ENCODE measurements around the gene ADK. TPM values are rescaled to one million over a fixed set of nuclear protein-coding genes. Genes with fewer than 3 reads are reported as not detected.
"Not testable (repeated sequence)": the region's sequence is repeated elsewhere in the genome, so short reads cannot be mapped to it uniquely, and the experiment has no call there.

The ADK gene
- total RNA-seq, 1 donor from 2014 or later = 41.9 TPM

DNA sequence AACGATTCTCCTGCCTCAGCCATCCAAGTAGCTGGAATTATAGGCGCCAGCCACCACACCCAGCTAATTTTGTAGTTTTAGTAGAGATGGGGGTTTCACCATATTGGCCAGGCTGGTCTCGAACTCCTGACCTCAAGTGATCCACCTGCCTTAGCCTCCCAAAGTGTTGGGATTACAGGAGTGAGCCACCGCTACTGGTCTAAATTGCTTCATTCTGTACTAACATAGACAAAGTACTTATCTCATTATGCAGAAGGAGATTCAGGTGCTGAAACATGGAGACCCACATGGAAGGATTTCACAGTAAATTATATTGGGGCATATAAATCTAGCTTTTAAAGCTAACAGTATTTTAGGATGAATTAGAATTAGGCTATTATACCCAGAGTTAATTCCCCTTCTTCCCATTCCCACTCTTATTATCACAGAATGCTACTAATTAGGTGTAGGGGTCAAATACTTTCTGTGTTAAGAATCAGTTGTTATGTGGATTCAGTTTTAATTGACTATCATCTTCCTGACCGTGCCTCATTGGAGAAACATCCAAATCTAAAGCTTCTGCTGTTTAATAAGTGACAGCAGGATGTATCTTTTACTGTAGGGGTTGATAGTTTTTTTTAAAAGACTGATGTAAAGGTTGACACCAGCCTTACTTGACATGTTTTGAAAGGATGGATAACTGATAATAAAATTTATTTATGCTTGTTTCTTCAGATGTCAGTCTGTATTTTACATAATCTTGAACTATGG lies 27.2 kb downstream of the ADK start:
- intact Hi-C loops (cut with micrococcal nuclease) = loop anchor here (1.0 to 5.0 kb wide), 2 partner anchors 16 to 409 kb away; no protein-coding TSS in a partner anchor

DNA sequence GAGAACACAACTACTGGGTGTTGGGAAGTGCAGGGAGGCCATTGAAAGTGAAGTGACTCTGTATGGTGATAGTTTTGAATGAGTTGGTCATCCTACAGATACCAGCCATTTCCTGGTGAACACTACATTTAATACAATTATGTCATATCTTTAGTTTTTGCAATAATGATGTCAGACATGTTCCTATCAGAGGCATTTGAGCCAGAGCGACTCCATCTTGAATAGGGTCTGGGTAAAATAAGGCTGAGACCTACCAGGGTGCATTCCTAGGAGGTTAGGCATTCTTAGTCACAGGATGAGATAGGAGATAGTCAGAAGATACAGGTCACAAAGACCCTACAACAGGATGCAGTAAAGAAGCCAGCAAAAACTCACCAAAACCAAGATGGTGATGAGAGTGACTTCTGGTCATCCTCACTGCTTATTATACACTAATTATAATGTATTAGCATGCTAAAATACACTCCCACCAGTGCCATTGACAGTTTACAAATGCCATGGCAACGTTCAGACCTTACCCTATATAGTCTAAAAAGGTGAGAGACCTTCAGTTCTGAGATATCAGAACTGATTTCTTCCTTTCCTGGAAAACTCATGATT lies 28.2 kb downstream of the ADK start:
- intact Hi-C loops (cut with micrococcal nuclease) = loop anchor here (5.0 kb wide), 1 partner anchor 408 kb away; no protein-coding TSS in a partner anchor

DNA sequence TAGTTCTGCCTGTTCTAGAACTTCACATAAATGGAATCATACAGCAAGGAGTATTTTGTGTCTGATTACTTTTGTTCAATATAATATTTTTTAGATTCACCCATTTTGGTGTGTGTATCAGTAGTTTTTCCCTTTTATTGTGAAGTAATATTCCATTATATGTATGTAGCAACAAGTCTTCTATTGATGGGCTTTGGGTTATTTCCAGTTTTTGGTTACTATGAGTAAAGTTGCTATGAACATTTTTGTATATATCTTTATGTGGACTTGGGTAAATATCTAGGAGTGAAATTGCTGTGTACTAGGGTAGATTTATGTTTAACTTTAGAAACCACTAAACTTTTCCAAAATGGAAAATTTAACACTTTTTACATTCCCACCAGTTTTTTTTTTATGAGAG lies 35.7 kb downstream of the ADK start:
- intact Hi-C loops (cut with micrococcal nuclease) = no loop called here

DNA sequence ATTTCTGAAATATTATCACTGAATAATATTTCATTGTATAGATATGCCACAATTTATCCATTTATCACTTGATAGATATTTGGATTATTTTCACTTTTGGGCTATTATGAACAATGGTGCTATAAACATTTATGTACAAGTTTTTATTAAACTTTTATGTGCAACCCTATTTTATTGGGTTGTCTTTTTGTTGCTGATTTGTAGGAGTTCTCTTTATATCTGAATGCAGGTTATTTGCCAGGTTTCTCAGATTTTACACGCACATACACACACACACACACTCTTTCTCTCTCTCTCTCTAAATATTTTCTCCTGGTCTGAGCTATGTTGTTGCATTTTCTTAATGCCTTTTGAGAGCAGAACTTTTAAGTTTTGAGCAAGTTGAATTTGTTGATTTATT lies 36.2 kb downstream of the ADK start:
- intact Hi-C loops (cut with micrococcal nuclease) = no loop called here

DNA sequence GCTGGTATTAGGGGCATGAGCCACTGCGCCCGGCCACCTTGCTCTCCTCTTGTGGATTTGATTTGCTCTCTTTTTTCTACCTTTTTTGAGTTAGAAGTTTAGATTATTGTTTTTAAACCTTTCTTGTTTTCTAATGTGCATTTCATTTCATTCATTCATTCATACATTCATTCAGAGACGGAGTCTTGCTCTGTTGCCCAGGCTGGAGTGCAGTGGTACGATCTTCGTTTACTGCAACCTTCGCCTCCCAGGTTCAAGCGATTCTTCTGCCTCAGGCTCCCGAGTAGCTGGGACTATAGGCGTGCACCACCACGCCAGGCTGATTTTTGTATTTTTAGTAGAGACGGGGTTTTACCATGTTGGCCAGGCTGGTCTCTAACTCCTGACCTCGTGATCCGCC lies 37.6 kb downstream of the ADK start:
- intact Hi-C loops (cut with micrococcal nuclease) = not testable (repeated sequence)

DNA sequence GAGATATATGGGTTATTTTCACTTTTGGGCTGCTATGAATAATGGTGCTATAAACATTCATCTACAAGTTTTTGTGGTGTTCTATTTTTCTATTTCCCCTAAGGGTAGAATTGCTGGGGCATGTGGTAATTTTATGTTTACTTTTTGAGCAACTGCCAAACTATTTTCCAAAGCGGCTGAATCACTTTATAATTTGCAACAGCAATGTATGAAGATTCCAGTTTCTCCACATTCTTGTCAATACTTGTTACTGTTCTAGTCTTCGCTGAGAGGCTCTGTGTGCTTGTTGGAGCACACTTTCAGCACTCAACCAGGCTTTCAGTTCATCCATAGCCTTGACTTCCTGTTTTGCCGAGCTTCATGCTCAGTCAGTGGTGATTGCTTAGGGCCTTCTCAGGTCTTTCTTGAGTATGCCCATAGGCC lies 39.0 kb downstream of the ADK start:
- intact Hi-C loops (cut with micrococcal nuclease) = loop anchor here (5.0 kb wide), 1 partner anchor 38 kb away; the partner anchor contains the start of genes ADK and AP3M1

DNA sequence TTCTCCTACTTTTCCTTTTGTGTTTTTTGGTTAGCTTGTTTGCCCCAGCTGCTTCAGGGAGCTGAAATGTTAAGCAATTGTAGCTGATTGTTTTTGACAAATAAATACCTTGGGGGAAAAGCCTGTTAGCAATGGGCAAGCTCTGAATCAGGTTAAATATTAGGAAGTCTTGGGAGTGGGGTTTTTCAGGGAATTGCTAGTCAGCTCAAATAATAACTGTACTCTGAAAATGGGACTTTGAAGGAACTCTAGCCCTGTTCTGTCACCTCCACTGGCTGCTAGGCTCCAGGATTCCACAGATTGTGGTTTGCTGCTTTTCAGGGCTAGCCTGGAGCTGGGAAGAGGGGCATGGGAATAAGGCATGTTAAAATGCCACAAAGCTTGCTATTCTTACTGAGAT lies 39.5 kb downstream of the ADK start:
- intact Hi-C loops (cut with micrococcal nuclease) = loop anchor here (5.0 kb wide), 1 partner anchor 38 kb away; the partner anchor contains the start of genes ADK and AP3M1

DNA sequence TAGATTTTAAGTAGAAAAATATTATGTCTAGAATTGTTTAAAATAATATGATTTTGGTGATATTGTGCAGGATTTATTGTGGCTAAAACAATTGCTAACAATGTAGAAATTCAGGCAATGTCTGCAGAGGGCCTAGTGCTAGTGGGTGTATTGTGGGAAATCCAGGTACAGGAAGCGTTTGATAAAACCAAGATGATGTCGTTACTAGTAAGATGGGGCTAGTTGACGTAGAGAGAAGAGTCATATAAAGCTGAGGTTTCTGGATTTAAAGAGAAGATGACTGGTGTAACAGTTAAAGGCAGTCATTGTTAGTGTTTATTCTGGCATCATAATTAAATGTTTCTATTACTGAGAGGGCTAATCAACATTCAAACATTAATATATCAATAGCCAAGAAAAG lies 43.5 kb downstream of the ADK start:
- intact Hi-C loops (cut with micrococcal nuclease) = loop anchor here (1.0 to 5.0 kb wide), 2 partner anchors 16 to 42 kb away; partner anchors contain the start of genes ADK and AP3M1

DNA sequence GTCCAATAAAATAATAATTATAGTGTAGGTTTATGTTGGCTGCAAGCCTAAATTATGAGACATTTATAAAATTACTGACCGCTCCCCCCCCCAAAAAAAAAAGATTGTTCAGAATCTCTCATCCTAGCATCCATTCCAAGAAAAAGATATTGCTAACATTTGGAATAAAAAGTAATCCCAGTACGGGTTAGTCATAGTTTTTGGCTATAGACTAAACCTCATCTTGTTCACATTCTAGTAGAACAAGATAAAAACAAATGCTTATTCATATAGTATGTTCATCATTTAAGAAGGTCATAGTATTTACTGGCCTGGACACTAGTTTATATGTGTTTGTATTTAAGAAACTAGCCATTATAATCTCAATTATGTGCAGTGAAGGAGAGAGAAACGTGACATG lies 44.0 kb downstream of the ADK start:
- intact Hi-C loops (cut with micrococcal nuclease) = loop anchor here (1.0 to 5.0 kb wide), 2 partner anchors 17 to 43 kb away; partner anchors contain the start of genes ADK and AP3M1

DNA sequence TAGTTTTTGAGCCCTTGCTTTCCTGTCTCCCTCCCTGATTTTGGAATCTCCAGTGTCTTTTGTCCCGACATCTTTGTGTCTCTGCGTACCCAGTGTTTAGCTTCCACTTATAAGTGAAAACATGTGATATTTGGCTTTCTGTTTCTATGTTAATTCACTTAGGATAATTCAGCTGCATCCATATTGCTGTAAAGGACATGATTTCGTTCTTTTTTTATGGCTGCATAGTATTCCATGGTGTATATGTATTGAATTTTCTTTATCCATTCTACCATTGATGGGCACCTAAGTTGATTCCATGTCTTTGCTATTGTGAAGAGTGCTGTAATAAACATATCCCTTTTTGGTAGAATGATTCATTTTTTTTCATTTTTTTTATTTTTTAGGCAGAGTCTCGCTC lies 48.3 kb downstream of the ADK start:
- intact Hi-C loops (cut with micrococcal nuclease) = no loop called here

DNA sequence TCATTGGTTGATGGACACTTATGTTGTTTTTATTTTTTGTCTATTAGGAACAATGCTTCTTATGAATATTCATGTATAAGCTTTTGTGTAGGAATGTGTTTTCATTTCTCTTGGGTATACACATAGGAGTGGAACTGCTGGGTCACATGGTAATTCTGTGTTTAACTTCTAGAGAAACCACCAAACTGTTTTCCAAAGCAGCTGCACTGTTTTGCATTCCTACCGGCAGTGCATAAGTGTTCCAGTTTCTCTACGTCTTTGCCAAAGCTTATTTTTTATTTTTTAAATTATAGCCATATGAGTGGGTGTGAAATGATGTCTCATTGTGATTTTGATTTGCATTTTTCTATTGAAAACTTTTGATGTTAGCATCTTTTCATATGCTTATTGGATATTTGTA lies 51.3 kb downstream of the ADK start:
- intact Hi-C loops (cut with micrococcal nuclease) = no loop called here

DNA sequence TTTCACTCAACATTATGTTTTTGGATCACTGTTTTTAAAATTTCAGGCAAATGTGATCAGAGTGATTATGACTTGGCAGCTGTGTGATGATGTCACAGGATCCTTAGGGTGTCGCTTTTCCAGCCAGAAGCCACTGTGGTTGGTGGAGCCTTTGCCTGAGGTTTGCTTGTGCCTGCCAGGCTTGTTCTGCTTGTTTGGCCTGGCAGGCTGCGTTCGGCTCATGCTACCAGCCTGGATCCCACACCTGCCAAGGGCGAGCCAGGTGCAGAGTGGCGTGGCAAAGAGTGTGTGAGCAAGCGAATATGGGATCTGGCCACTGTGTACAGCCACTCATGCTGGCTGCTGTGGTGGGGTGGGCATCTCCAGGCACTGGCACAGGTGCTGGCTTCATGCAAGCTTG lies 55.7 kb downstream of the ADK start:
- intact Hi-C loops (cut with micrococcal nuclease) = no loop called here

DNA sequence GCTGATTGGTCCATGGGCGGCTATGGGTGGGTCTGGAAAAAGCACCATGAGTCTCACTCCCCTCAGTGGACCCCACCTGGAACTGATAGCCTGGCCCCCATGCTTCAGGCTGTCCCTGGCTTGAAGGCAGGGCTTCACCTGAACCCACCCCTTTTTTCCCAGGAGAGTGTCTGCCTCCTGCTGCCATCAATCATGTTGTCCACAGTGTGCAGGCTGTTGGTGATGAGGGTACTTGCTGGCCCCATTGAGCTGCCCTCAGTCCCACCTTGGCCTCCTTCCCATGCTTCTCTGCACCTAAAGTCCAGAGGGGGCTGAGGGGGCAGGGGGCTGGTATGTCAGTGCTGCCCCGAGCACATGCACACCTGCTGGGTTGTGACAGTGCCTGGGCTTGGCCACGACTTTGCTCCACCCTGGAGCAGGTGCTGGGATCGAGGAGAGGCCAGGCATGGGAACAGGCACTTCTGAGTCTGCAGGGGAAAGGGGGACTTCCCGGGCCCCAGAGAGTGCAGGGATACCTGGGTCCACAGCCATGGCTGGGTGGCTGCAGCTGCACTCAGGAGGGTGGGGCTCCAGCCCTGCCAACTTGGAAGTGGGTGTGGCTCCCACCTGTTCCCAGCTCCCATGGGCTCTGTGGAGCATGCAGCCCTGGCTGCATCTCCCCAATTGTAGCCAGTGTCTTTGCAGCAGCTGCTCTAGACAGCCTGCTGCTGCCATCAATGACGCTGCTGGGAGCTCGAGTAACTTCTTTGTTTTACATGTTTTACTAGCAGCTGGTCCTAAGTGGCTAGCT lies 56.9 kb downstream of the ADK start:
- intact Hi-C loops (cut with micrococcal nuclease) = no loop called here

DNA sequence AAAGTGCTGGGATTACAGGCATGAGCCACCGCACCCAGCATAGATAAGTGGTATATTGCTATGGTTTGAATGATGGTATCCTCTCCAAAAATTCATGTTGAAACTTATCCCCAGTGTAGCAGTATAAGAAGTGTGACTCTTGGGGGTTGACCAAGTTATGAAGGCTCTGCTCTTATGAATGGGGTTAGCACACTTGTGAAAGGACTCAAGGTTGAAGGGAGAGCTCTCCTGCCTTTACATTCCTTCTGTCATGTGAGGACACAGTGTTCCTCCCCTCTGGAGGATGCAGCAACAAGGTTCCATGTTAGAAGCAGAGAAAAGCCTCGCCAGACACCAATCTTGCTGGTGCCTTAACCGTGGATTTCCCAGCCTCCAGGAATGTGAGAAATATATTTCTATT lies 58.0 kb downstream of the ADK start:
- intact Hi-C loops (cut with micrococcal nuclease) = no loop called here

DNA sequence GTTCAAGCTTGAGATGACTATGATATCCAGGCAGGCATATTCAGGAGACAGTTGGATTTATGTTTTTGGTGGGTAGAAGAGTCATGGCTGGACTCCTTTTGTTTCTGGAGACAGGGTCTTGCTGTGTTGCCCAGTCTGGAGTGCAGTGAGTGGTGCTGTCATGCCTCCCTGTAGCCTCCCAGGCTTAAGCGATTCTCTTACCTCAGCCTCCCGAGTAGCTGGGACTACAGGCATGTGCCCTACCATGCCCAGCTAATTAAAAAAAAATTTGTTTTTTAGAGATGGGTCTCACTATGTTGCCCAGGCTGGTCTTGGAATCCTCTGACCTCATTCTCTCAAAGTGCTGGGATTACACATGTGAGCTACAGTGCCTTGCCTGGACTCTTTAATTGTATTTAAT lies 62.0 kb downstream of the ADK start:
- intact Hi-C loops (cut with micrococcal nuclease) = loop anchor here (2.0 kb wide), 1 partner anchor 62 kb away; the partner anchor contains the start of genes ADK and AP3M1

DNA sequence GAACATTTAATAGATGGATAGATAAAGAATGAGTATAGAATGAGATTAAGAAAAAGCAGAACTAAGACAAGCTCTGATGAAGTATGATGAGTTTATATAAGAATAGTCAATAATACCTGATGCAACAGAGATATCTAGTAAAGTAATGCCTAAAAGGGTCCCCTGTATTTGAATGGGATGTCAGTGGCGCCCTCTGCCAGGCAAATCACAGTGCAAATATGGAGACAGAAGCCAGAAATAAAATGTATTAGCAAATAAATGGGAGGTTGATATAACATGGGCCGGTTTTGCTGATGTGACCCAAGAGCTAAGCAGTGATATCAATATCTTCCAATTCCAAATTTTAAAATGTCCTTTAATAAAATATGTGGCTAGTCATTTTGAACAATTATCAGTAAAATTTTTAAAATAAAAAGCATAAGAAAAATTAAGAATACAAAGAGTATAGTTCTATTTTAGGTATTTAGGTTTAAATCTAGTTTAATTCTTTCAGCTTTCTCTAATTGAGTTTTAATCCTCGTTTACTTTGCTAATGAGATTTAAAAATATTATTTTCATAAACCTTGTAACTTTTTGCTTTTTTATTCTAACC lies 62.6 kb downstream of the ADK start:
- intact Hi-C loops (cut with micrococcal nuclease) = loop anchor here (2.0 kb wide), 1 partner anchor 63 kb away; the partner anchor contains the start of genes ADK and AP3M1

DNA sequence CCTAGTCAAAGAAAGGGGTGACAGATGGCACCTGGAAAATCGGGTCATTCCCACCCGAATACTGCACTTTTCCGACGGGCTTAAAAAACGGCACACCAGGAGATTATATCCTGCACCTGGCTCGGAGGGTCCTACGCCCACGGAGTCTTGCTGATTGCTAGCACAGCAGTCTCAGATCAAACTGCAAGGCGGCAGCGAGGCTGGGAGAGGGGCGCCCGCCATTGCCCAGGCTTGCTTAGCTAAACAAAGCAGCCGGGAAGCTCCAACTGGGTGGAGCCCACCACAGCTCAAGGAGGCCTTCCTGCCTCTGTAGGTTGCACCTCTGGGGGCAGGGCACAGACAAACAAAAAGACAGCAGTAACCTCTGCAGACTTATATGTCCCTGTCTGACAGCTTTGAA lies 66.1 kb downstream of the ADK start:
- intact Hi-C loops (cut with micrococcal nuclease) = not testable (repeated sequence)

DNA sequence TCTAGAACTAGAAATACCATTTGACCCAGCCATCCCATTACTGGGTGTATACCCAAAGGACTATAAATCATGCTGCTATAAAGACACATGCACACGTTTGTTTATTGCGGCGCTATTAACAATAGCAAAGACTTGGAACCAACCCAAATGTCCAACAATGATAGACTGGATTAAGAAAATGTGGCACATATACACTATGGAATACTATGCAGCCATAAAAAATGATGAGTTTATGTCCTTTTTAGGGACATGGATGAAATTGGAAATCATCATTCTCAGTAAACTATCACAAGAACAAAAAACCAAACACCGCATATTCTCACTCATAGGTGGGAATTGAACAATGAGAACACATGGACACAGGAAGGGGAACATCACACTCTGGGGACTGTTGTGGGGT lies 71.4 kb downstream of the ADK start:
- intact Hi-C loops (cut with micrococcal nuclease) = not testable (repeated sequence)

DNA sequence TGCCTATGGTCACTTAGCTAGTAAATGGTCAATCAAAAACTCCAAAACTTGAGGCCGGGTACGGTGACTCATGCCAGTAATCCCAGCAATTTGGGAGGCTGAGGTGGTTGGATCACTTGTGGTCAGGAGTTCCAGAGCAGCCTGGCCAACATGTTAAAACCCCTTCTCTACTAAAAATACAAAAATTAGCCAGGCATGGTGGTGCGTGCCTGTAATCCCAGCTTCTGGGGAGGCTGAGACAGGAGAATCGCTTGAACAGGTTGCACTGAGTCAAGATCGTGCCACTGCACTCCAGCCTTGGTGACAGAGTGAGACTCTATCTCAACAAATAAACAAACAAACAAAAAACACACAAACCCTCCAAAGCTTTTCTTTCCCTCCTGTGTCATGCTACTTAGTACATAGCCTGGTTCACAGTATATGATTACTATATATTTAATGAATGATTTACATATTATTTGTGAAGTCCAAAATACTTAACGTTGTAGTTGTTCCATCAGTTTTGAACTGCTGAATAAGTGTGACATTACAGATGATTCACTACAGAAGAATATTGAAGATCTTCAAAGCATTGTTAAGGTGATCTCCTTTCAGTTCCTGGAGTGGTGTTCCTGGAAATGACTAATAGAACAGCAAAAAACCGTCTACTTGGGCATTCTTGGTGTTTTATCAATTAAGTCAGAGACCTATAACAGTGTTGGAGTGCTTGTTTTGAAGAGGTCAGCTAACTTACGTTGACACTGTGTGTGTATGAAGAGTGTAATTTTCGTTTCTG lies 72.9 kb downstream of the ADK start:
- intact Hi-C loops (cut with micrococcal nuclease) = no loop called here

DNA sequence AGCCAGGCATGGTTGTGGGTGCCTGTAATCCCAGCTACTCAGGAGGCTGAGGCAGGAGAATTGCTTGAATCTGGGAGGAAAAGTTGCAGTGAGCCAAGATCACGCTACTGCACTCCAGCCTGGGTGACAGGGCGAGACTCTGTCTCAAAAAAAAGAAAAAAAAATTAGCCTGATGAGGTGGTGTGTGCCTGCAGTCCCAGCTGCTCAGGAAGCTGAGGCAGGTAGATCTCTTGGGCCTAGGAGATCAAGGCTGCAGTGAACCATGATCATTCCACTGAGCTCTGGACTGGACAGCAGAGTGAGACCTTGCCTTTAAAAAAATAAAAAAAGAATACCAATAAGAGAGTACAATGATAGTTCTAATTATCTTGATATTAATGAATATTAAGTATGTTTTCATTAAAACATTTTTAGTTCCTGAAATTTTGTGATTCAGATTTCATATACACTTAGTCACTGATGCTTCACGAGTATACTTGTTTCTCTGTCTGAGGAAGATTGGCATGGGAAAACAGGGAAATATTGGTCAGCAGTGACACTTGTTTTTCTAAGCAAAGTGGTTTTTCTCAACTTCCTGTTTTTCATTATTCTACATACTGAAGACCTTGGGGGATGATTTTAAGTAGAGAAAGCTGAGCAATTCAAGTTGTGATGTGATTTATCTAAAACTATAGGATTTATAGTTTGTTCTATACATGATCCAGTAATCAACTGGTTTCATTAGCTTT lies 76.8 kb downstream of the ADK start:
- intact Hi-C loops (cut with micrococcal nuclease) = no loop called here
